Fibroblast of pulmonary artery (primary cell): Measurements from ENCODE around the gene RNF207.

Experiments used
- DNase-seq: peaks from one replicate; pipeline ENCODE4 v3.0.0-alpha.2; 2010; ENCODE audit warnings: low read depth
- H3K4me3 ChIP-seq: replicated peaks from 2 replicates; pipeline ENCODE4 v1.5.1; 2011; ENCODE audit warnings: low read depth, mild to moderate bottlenecking, control low read depth, low read length, moderate library complexity
- CTCF ChIP-seq: IDR thresholded peaks from 2 replicates; pipeline ENCODE4 v1.5.1; 2011; ENCODE audit warnings: mild to moderate bottlenecking, control low read depth, low read length, inconsistent platforms; ENCODE audit errors: missing control alignments

RNF207 gene

GRCh38 chr1:6265151-6265550 is 59.2 kb downstream of the RNF207 start:
- no peak for DNase-seq
- TF ChIP-seq CTCF: no peak
- H3K4me3 ChIP-seq: no peak overlapping the region

DNA sequence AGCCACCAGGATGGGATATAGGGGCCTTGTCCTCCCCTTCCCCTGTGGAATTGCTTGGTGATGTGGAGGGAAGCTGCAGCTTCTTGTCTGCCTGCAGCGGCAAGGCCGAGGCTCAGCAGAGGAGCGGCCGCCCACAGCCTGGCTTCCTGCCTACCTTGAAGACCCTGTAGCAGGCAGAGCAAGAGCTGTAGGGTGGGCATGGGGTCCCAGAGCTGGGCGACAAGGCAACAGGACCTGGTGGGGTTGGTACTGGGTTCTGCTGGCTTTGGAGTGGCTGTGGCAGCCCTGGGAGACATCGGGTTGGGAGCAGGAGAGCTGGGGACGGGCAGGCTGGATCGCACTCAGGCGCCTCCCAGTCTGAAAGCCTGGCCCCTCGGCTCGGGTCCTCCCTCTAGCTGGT is 60.7 kb downstream of the RNF207 start:
- DNase-seq: no peak
- no peak overlapping the region for H3K4me3 ChIP-seq
- TF ChIP-seq CTCF: no peak

GRCh38 chr1:6267686-6268322 is 61.9 kb downstream of the RNF207 start:
- no peak for TF ChIP-seq CTCF

GRCh38 chr1:6268415-6268814 is 62.5 kb downstream of the RNF207 start:
- DNase-seq: peak; percentile 18
- no peak overlapping the region for H3K4me3 ChIP-seq
- TF ChIP-seq CTCF: peak; percentile 23

More at GRCh38 chr1:6267686-6268322, 61.9 kb downstream of the RNF207 start:
- DNase-seq: peak; percentile 7
- no peak overlapping the region for H3K4me3 ChIP-seq

DNA sequence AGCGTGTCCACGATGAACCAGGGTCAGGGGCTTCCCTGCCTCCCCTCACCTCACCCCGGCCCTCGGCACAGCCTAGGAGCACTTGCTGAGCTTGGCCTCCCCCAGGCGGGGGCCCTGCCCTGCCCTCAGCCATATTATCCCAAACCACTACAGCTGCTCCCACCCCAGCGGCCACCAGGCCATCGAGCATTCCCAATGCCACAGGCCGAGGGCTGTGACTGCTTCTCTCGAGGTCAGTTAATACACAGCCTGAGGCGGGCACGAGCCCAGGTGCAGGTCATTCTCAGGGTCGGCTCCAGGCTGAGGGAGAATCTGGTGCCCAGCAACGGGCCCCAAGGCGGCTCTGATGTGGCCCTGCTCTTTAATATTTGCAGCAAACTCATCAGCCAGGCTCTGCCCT is 63.4 kb downstream of the RNF207 start:
- TF ChIP-seq CTCF: no peak
- no peak for DNase-seq

GRCh38 chr1:6269720-6270400 is 63.9 kb downstream of the RNF207 start:
- H3K4me3 ChIP-seq: no peak overlapping the region
- TF ChIP-seq CTCF: no peak
- no peak for DNase-seq

More for the DNA sequence above, 63.4 kb downstream of the RNF207 start:
- no peak overlapping the region for H3K4me3 ChIP-seq

GRCh38 chr1:6270401-6270800 is 64.5 kb downstream of the RNF207 start:
- TF ChIP-seq CTCF: no peak
- no peak overlapping the region for H3K4me3 ChIP-seq
- DNase-seq: no peak
